ENCODE results near the gene EPN1.

GRCh38 chr19:55649268-55650125 lies 25.5 kb upstream of the EPN1 start:
- TF ChIP-seq CTCF (IDR thresholded peaks at IDR 0.05; ENCODE audit: low read depth, low read length, poor library complexity, severe bottlenecking) (no peak), EZH2phosphoT487 (IDR thresholded peaks at IDR 0.05; ENCODE audit: borderline replicate concordance, low read length) (no peak)

Data from DOHH2 (cell line).